Ovary (tissue), 3 donors: ENCODE results near the gene DNAAF5.

ENCODE experiments used
- CTCF ChIP-seq, 3 donors: fragments of 450-650 bp in 2 of 3; fragments of 200-600 bp in 1 of 3; IDR thresholded peaks; one replicate each; pipeline versions ENCODE4 v1.5.1 to v1.8.0; 2016 to 2022; ENCODE audit warnings: antibody characterized with exemption in 3 of 3, mild to moderate bottlenecking in 1 of 3
- EP300 ChIP-seq: sonication (generic); formaldehyde crosslinking; IDR thresholded peaks from one replicate; pipeline ENCODE4 v1.6.1; 2017; ENCODE audit warnings: antibody characterized with exemption
- POLR2A ChIP-seq: fragments of 450-650 bp; IDR thresholded peaks from one replicate; pipeline ENCODE4 v1.6.1; 2017; ENCODE audit warnings: antibody characterized with exemption, mild to moderate bottlenecking, moderate library complexity
- donor health status: DM: no; HTN: no; CAD: no.

GRCh38 chr7:741850-742249 is 15.4 kb downstream of the DNAAF5 start:
- TF ChIP-seq EP300 (no peak), CTCF (IDR thresholded peaks at IDR 0.05) (no peak), POLR2A (no peak)
